PFSK-1 (cell line): Measurements from ENCODE around the gene HDAC11.

ENCODE experiments used
- FOXP2 ChIP-seq: optimal IDR thresholded peaks from 2 replicates; pipeline ENCODE3; 2011; ENCODE audit warnings: borderline replicate concordance, control low read depth, inconsistent platforms; ENCODE audit not compliant: insufficient read depth; ENCODE audit errors: extremely low read length, extremely low read depth
- POLR2AphosphoS5 ChIP-seq: IDR thresholded peaks from 2 replicates; pipeline ENCODE4 v1.6.1; 2012; ENCODE audit warnings: low read depth, mild to moderate bottlenecking, control low read depth, low read length, moderate library complexity
- REST ChIP-seq, 2 experiments: IDR thresholded peaks; 2 replicates each; pipeline versions ENCODE4 v1.6.1 to v1.8.0; 2011 to 2012; ENCODE audit warnings: low read depth in 2 of 2, low read length in 2 of 2, control low read depth in 1 of 2, inconsistent platforms in 1 of 2, mild to moderate bottlenecking in 1 of 2, moderate library complexity in 1 of 2; ENCODE audit not compliant: insufficient read depth in 1 of 2
- SIN3A ChIP-seq: IDR thresholded peaks from 2 replicates; pipeline ENCODE4 v1.6.1; 2012; ENCODE audit warnings: mild to moderate bottlenecking, low read length, moderate library complexity, borderline replicate concordance; ENCODE audit not compliant: insufficient read depth
- TAF1 ChIP-seq: IDR thresholded peaks from 2 replicates; pipeline ENCODE4 v1.6.1; 2012; ENCODE audit warnings: low read length, control low read depth, borderline replicate concordance; ENCODE audit not compliant: insufficient read depth

The HDAC11 gene

GRCh38 chr3:13528217-13528867 lies 48.2 kb downstream of the HDAC11 start:
- no peak for TF ChIP-seq TAF1
- no peak for TF ChIP-seq REST (IDR thresholded peaks at IDR 0.05; ENCODE audit: insufficient read depth in 1 of 2, low read depth in 2 of 2, low read length in 2 of 2)
- no peak for TF ChIP-seq POLR2AphosphoS5
- no peak for TF ChIP-seq FOXP2
- TF ChIP-seq SIN3A: no peak

- TF ChIP-seq SIN3A (no peak), TAF1 (no peak), FOXP2 (no peak), REST (IDR thresholded peaks at IDR 0.05; ENCODE audit: insufficient read depth in 1 of 2, low read depth in 2 of 2, low read length in 2 of 2) (no peak), POLR2AphosphoS5 (no peak)
Measured at GRCh38 chr3:13529196-13530112, 49.3 kb downstream of the HDAC11 start.

- TF ChIP-seq POLR2AphosphoS5: no peak
- TF ChIP-seq SIN3A: no peak
- no peak for TF ChIP-seq FOXP2
- no peak for TF ChIP-seq TAF1
- no peak for TF ChIP-seq REST (IDR thresholded peaks at IDR 0.05; ENCODE audit: insufficient read depth in 1 of 2, low read depth in 2 of 2, low read length in 2 of 2)
Measured at GRCh38 chr3:13530241-13531009, 50.3 kb downstream of the HDAC11 start.

- TF ChIP-seq POLR2AphosphoS5: no peak
- no peak for TF ChIP-seq REST (IDR thresholded peaks at IDR 0.05; ENCODE audit: insufficient read depth in 1 of 2, low read depth in 2 of 2, low read length in 2 of 2)
- TF ChIP-seq SIN3A: no peak
- TF ChIP-seq TAF1: no peak
- TF ChIP-seq FOXP2: no peak
Measured at GRCh38 chr3:13532085-13532484, 52.0 kb downstream of the HDAC11 start.
